Ramos (cell line): ENCODE results near the gene ATP10A.

Source experiments
- in situ Hi-C: fragments of 300-500 bp; cut with MboI; formaldehyde crosslinking; loops from one replicate; pipeline ENCODE4 v1.14.3; 2022; ENCODE audit warnings: low sequenced_read_pairs; ENCODE audit not compliant: unreplicated experiment

Gene ATP10A

GRCh38 chr15:25691544-25692430, 171.3 kb downstream of the ATP10A start:
- in situ Hi-C loops, result no loop called here

- in situ Hi-C loops, result no loop called here
Measured at GRCh38 chr15:25690673-25691543, 172.2 kb downstream of the ATP10A start.

DNA sequence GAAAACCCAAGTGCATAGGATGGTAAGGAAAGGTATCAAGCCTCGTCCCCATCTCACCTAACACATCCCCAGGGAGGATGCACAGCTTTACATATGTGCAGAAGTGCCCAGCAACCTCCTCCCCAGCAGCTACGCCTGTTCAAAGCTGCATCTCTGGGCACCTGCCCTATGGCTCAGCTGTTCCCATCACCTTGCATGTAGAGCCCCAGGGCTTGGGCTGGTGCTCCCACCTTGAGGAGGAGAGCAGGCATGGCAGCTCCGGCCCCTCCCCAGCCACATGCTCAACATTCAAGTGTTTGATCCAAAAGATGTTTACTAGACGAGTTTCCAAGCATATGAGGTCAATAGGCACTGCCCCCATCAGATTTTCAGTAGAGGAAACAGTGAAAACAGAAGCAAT, 173.5 kb downstream of the ATP10A start:
- in situ Hi-C loops, result no loop called here

DNA sequence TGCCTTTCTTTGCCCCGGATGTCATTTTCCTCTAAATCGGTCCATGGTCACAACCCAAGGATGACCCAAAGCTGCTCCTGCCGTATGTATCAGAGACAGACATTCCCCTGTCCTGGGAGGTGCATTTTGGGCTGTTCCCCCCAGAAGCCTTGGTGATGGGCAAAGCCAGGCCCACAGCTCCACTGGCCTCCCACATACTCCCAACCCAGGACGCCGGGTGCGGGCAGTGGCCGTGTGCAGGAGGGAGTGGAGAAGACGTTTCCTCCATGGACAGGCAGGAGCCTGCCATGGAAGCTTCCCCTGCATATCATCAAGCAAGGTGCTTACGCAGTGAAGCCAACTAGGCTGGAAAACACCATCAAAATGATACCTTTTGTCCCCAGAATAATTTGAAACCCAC, 175.0 kb downstream of the ATP10A start:
- in situ Hi-C loops, result no loop called here

DNA sequence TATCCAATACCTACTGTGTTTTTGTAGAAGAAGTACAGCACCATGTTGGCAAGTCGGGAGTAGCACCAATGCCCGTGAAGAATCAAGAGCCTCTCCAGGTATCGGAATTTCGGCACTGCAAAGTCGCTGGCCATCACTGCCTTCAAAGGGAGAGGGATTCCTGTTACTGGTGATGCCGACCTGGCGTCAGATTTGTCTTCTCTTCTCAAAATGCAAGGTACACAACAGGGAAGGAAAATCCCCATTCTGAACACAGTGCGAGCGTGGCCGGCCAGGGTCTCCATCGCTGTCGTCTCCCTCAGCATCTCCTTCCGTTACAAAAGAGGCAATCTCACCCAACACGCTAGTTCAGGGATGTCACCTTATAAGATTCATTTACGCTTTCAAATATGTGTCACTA, 175.4 kb downstream of the ATP10A start:
- in situ Hi-C loops, result no loop called here

GRCh38 chr15:25687276-25687675, 175.9 kb downstream of the ATP10A start:
- in situ Hi-C loops, result no loop called here

DNA sequence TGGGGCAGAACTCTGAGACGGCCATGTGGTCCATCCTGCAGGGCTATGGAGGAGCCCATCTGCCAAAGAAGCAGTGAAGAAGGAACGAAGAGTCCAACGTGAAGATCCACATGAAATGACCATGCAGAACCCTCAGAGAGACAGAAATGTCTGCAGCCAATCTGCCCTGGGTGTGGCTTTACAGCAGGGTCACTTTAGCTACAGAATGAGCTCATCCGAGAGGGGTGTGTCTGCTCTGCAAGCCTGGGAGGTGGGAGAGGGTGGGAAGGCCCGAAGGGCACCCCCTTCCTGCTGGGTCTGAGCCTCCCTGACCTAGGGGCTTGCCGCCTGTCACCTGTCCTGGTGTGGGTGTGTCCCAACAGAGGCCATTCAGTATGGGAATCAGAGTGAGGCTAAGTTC, 176.3 kb downstream of the ATP10A start:
- in situ Hi-C loops, result no loop called here

DNA sequence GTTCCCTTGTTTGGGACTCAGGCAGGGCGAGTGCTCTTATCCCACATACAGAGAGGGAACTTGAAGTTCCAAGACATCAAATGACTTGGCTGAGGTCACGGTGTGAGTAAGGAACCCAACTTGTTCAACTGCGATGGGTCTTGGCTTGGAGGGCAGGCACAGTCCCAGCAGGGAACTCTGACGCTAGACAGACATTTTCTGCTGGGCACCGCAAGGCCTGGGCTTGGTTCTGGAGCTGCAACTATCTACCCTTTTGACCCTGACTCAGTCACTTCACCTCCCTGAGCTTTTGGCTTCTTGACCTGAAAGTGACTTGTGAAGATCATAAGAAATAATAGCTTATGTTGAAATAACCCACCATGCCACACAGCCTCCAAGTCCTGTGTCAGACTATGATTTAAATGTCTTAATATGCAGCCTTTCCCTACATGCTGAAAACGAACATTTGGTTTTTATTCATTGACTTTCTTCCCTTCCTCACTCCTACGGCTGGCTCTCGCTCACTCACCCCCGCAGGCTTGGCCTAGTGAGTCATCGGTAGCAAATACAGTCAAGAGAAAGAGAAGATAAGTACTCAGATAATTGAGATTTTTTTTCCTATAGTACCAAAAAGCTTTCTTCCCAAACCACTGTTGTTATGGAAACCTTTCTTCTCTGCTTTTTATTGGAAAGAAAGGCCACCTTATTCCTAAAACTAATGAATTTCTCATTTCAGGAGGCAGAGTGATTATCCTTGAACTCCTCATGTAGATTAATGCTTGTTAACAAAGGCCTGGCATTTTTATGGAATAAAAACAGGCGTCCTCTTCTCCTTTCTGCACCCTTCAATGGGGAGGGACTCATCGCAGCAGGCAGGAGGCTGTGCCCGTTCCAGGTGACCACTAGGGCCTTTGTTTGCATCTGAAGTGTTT, 178.4 kb downstream of the ATP10A start:
- in situ Hi-C loops, result no loop called here

GRCh38 chr15:25683911-25684310, 179.2 kb downstream of the ATP10A start:
- in situ Hi-C loops, result no loop called here

DNA sequence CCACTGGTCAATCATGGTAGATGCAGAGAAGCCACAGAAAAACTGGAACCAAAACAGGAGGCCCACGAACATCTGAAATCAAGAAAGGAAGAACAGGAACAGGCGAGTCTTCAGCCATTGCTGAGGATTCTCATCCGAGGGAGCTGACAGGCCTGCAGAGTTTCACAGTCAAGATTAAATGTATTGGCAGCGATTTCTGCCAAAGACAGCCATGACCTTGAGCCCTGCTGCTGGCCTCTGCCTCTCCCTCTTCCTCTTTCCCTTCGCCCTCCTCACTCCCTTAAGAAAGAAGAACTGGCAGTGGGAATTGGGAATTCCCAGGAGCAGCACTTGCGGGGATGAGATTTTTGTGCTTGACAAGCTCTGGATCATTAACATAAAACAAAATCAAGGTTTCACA, 179.7 kb downstream of the ATP10A start:
- in situ Hi-C loops, result no loop called here

DNA sequence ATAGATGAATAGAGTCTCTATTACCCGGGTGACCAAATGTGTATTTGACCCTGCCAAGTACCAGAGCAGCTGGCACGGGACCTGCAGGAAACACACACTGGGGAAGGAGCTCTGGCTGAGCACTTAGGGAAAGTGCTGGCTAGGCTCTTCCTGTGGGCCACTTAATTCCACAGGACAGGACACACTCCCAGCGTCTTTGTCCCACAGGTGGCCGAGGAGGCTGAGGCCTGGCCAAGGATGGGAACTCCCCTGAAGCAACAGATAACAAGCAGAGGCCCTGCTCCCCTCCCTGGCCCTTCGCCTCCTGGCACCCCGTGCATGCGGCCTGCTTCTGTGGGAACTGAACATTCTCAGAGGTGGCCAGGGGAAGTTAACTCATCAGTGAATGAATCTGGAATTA, 180.8 kb downstream of the ATP10A start:
- in situ Hi-C loops, result no loop called here

DNA sequence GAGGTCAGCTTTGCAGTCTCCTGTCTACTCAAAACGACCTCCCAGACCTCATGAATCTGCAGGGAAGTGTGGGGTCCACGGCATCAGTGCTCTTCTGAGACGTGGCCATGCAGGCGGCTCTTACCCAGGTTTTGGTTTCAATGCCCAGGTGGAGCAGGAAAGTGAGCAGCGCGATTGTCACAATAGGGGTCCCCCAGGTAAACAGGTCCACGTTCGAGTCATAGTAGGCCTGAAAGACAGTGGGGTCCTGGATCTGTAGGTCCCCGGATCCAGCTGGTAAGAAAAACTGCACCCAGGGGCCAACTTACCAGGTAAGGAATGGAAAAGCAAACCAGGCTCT, 182.5 kb downstream of the ATP10A start:
- in situ Hi-C loops, result no loop called here

DNA sequence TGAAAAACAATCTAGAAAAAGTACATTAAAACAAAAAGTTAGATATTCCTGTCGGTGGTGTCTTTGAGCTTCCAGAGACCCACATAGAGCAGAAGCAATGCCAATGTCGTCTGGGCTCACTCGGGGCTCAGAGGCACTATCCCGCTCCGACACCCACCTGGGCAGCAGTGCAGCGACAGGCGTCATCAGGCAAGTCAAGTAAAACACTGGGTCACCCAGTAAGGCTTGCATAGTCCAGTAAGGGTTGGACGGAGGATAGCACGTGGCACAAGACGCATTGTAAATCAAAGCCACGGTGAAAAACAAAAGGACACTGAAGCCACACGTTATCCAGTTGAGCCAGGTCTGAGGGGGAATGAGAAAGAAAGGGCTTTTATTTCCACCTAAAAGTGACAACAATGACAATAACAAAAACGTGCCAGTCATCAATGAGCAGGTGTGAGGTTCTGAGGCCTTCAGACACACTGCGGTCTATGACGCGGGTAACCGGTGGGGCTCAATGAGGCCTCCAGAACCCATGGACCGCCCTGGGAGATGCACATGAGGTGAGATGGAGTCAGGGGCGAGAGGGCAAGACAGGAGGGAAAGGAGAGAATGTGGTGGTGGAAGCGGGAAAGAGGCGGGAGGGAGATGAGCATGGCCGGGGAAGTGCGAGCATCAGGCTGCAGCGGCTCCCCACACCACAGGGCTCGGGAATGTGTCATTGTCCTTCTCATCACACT, 183.0 kb downstream of the ATP10A start:
- in situ Hi-C loops, result no loop called here

GRCh38 chr15:25679492-25679891, 183.6 kb downstream of the ATP10A start:
- in situ Hi-C loops, result no loop called here

- in situ Hi-C loops, result no loop called here
Measured at GRCh38 chr15:25678500-25678855, 184.6 kb downstream of the ATP10A start.

DNA sequence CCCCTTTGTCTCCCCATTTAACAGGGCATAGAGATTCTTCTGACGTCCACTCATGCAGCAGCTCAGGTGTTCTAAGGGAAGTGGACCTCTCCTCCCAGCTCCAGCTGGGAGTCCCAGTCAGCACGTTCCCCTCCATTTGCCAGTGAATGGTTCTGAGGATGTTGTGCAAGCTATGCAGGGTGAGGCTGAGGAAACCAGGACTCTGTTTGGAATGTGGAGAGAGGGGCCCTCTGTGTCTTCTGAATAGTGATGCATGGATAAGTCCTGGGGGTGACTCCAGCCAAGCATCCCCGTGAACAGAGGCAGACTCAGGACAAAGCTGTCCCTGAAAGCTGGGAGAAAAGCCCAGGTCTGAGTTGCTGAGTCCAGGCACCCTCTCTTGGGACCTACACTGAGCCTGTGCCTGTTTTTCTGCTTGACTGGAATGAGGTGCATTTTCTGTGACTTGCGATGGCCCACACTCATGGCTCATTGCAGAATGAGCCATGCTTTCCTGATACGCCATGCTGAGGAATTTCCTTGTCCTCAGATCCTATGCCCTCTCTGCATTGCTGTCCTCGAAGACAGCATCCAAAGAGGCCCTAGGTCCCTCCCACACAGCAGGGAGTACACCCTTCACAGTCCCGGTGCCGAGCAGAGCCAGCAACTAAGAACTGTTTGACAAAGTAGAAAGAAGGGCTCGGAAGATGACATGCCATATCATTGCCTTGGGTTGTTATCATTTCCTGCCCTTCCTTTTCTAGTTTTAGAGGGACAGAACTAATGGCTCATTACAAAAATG, 185.2 kb downstream of the ATP10A start:
- in situ Hi-C loops, result no loop called here

DNA sequence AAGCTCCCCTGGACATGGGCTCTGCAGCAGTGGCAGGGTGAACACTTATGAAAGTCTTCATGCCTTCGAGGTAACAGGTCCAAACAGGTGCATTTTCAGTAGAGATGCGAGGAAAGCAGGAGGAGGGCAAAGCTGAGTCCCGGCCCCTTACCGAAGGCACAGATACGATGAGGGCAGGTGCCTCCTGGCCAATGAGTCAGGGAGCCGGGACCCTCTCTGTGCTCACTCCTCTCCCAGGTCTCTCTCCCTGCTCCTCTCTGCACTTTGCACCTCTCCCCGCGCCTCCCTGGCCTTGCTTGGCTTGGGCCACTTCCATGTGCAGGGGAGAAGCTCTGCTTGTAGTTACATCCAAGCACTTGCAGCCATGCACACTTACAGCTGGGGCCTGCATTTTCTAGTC, 187.1 kb downstream of the ATP10A start:
- in situ Hi-C loops, result no loop called here

- in situ Hi-C loops, result no loop called here
Measured at GRCh38 chr15:25675396-25675795, 187.7 kb downstream of the ATP10A start.

DNA sequence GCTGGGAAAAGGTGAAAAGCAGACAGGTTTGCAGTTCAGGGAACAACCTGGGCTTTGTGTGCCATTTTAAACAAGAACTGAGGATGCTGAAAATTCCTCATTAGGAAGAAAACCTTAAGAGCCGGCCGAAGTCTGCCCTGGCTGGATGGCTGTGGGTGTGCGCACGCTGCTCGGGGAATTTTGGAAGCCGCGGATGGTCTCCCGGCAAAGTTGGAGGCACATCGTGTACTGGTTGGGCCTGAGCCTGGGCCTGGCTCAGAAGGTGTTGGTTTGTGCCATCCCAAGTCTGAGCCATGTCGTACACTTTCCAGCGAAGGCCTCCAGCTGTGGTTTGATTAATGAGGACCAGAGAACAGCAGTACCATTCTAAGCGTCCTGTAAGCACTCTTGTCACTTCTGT, 188.2 kb downstream of the ATP10A start:
- in situ Hi-C loops, result no loop called here
